Body of pancreas (tissue), 4 donors: ENCODE data around the gene SH3GLB2. TPM values are rescaled to one million over a fixed set of nuclear protein-coding genes. Genes with fewer than 3 reads are reported as not detected.

Source experiments
- ATAC-seq: fragments of 150-250 bp; one replicate; pipeline ENCODE4 v1.9.1; 2016
- DNase-seq, 4 donors: peaks; one replicate each; pipeline ENCODE4 v3.0.0-alpha.2; 2019
- H3K27ac ChIP-seq, 4 donors: fragments of 200-600 bp; sonication (generic); 1 replicate in 3 of 4; 2 replicates in 1 of 4; pipeline versions ENCODE4 v1.5.1 to v1.6.1; 2016 to 2019; ENCODE audit warnings: mild to moderate bottlenecking in 1 of 4, mixed read lengths in 1 of 4, moderate library complexity in 1 of 4
- H3K27me3 ChIP-seq, 2 donors: fragments of 200-600 bp; sonication (generic); one replicate each; pipeline ENCODE4 v1.6.0; 2016; ENCODE audit warnings: mild to moderate bottlenecking in 1 of 2
- H3K36me3 ChIP-seq, 2 donors: fragments of 200-600 bp; sonication (generic); replicated peaks in 1 of 2; 2 replicates each; pipeline ENCODE4 v1.5.1; 2016; ENCODE audit warnings: low read depth in 2 of 2; ENCODE audit not compliant: insufficient read depth in 1 of 2
- H3K4me1 ChIP-seq: fragments of 200-600 bp; sonication (generic); one replicate; pipeline ENCODE4 v1.6.0; 2016
- H3K4me3 ChIP-seq, 2 donors: fragments of 200-600 bp; sonication (generic); 1 replicate in 1 of 2; 2 replicates in 1 of 2; pipeline ENCODE4 v1.5.1; 2016 to 2019
- H3K9me3 ChIP-seq, 3 donors: fragments of 200-600 bp; sonication (generic); 1 replicate in 2 of 3; 2 replicates in 1 of 3; pipeline ENCODE4 v1.5.1; 2016
- CTCF ChIP-seq, 7 experiments: fragments of 450-650 bp in 4 of 7; fragments of 200-600 bp in 3 of 7; sonication (generic) in 3 of 7; IDR thresholded peaks; one replicate each; pipeline ENCODE4 v1.5.1; 2016 to 2019; ENCODE audit warnings: antibody characterized with exemption in 7 of 7
- POLR2A ChIP-seq, 3 donors: fragments of 450-650 bp; IDR thresholded peaks; one replicate each; pipeline ENCODE4 v1.6.1; 2016; ENCODE audit warnings: antibody characterized with exemption in 3 of 3, mild to moderate bottlenecking in 2 of 3
- whole genome bisulfite sequencing, 2 donors: methylation state at CpG; one replicate each; pipeline ENCODE4 v1.1.5; 2017; 5-methylcytosine and 5-hydroxymethylcytosine counted together
- intact Hi-C: fragments of 100-400 bp; cut with DNase I; formaldehyde crosslinking; loops from one replicate; pipeline ENCODE4 v1.15.1; 2023
- total RNA-seq, 2 donors: library from RNA; depleted of rRNA; stranded (reverse); fragments of >200 nt; gene quantifications; one replicate each; pipeline ENCODE4 v1.1.0, GENCODE V29; 2016

Gene SH3GLB2
- total RNA-seq, 2 donors from 2014 or later = 104 to 108 TPM

GRCh38 chr9:129040113-129040643 is 12.0 kb upstream of the SH3GLB2 start:
- no peak for ATAC-seq
- no peak overlapping the region for H3K27ac ChIP-seq
- peaks cover 21% of the 10 kb centered on the region for H3K4me1 ChIP-seq
- no peaks in the 10 kb centered on the region for H3K27me3 ChIP-seq
- TF ChIP-seq CTCF (IDR thresholded peaks at IDR 0.05) = no peak
- TF ChIP-seq POLR2A (IDR thresholded peaks at IDR 0.05) = no peak
- no peak for DNase-seq
- H3K4me3 ChIP-seq = no peak overlapping the region
- peaks cover 0 to 6% of the 10 kb centered on the region in 2 donors for H3K36me3 ChIP-seq
- WGBS, 2 donors = 85 to 90% methylated on average over 5 to 10 of the region's 12 CpGs
- H3K9me3 ChIP-seq = no peaks in the 10 kb centered on the region
- intact Hi-C loops = no loop called here

GRCh38 chr9:129038109-129038852 is 10.2 kb upstream of the SH3GLB2 start:
- Histone ChIP-seq H3K36me3 (peaks cover 0 to 6% of the 10 kb centered on the region in 2 donors), H3K27me3 (no peaks in the 10 kb centered on the region), H3K9me3 (no peaks in the 10 kb centered on the region), H3K4me1 (peaks cover 21% of the 10 kb centered on the region), H3K4me3 (no peak overlapping the region), H3K27ac (peak overlapping the region in 2 of 4 donors; percentile 17 to 24)
- intact Hi-C loops = no loop called here
- TF ChIP-seq CTCF (IDR thresholded peaks at IDR 0.05) = no peak
- no peak for TF ChIP-seq POLR2A (IDR thresholded peaks at IDR 0.05)
- DNase-seq = peak in 1 of 4 donors; percentile 29
- WGBS, 2 donors = 57 to 69% methylated on average over 5 to 7 of the region's 8 CpGs
- ATAC-seq = no peak

GRCh38 chr9:129037767-129038098 is 9.6 kb upstream of the SH3GLB2 start:
- H3K27ac ChIP-seq = peak overlapping the region in 2 of 4 donors; percentile 17 to 24
- no peaks in the 10 kb centered on the region for H3K9me3 ChIP-seq
- peaks cover 21% of the 10 kb centered on the region for H3K4me1 ChIP-seq
- no peaks in the 10 kb centered on the region for H3K27me3 ChIP-seq
- 34 to 47% methylated on average over 6 of the region's 6 CpGs for WGBS, 2 donors
- TF ChIP-seq POLR2A (IDR thresholded peaks at IDR 0.05) (no peak), CTCF (IDR thresholded peaks at IDR 0.05) (no peak)
- no peak overlapping the region for H3K4me3 ChIP-seq
- intact Hi-C loops = no loop called here
- peaks cover 0 to 6% of the 10 kb centered on the region in 2 donors for H3K36me3 ChIP-seq
- ATAC-seq (no peak), DNase-seq (peak in 1 of 4 donors; percentile 31)

GRCh38 chr9:129036923-129037766 is 9.0 kb upstream of the SH3GLB2 start:
- peak overlapping the region; percentile 97 to 99 for H3K4me3 ChIP-seq
- no peak for ATAC-seq
- TF ChIP-seq CTCF (IDR thresholded peaks at IDR 0.05) (no peak), POLR2A (IDR thresholded peaks at IDR 0.05) (no peak)
- no peak for DNase-seq
- 8 to 9% methylated on average over 29 to 32 of the region's 32 CpGs for WGBS, 2 donors
- H3K9me3 ChIP-seq = no peaks in the 10 kb centered on the region
- peak overlapping the region in 3 of 4 donors; percentile 57 to 77 (median 74) for H3K27ac ChIP-seq
- peaks cover 0 to 1% of the 10 kb centered on the region in 2 donors for H3K36me3 ChIP-seq
- peaks cover 21% of the 10 kb centered on the region for H3K4me1 ChIP-seq
- intact Hi-C loops = no loop called here
- no peaks in the 10 kb centered on the region for H3K27me3 ChIP-seq
